ENCODE measurements around the gene KIF11. TPM values are rescaled to one million over a fixed set of nuclear protein-coding genes. Genes with fewer than 3 reads are reported as not detected.
A peak's percentile ranks its signal among the peaks of the same experiment; 100 is the strongest.

KIF11 gene
- total RNA-seq, 1 donor from 2014 or later: 2.5 TPM

DNA sequence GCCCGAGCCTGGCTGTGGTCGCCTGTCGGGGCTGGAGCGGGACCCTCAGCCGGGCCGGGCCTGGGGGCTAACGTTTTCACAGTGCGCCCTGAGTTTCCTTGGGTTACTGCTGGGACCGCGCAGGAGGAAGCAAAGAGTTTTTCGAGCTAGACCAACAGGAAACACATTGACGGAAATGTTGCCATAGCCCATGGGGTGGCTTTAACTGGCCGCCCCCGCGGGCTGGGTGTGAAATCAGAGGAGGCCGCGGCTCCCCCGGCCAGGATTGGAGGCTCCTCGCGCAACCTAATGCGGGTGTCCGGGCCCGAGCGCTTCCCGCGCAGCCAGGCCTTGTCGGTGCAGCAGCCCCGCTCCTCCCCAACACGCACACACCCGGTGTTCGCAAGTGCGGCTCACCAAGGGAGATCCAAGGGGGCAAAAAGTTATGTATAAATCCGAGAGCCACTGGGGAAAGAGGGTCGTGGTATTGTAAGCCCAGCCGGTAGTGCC is 98.7 kb downstream of the KIF11 start:
- peaks cover 51% of the 10 kb centered on the region for H3K4me1 Mint-ChIP-seq
- intact Hi-C loops (cut with micrococcal nuclease): loop anchor here (1.0 kb wide), 1 partner anchor 8 kb away; no protein-coding TSS in a partner anchor
- ATAC-seq (ENCODE audit: low read depth) (peak; percentile 7), DNase-seq (peak; percentile 62)
- no peaks in the 10 kb centered on the region for H3K9me3 Mint-ChIP-seq
- peak overlapping the region; percentile 83 for H3K4me3 Mint-ChIP-seq
- TF ChIP-seq, protein P1, sequence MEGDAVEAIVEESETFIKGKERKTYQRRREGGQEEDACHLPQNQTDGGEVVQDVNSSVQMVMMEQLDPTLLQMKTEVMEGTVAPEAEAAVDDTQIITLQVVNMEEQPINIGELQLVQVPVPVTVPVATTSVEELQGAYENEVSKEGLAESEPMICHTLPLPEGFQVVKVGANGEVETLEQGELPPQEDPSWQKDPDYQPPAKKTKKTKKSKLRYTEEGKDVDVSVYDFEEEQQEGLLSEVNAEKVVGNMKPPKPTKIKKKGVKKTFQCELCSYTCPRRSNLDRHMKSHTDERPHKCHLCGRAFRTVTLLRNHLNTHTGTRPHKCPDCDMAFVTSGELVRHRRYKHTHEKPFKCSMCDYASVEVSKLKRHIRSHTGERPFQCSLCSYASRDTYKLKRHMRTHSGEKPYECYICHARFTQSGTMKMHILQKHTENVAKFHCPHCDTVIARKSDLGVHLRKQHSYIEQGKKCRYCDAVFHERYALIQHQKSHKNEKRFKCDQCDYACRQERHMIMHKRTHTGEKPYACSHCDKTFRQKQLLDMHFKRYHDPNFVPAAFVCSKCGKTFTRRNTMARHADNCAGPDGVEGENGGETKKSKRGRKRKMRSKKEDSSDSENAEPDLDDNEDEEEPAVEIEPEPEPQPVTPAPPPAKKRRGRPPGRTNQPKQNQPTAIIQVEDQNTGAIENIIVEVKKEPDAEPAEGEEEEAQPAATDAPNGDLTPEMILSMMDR (IDR thresholded peaks at IDR 0.05): no peak
- H3K27ac Mint-ChIP-seq: peak overlapping the region; percentile 92
- CTCF ChIA-PET: interaction anchor here (1.1 to 5.8 kb wide), 9 partner anchors 9 to 189 kb away, joined by 3 to 33 read pairs (median 4); partner anchors contain the start of gene EXOC6
- H3K27me3 Mint-ChIP-seq: no peaks in the 10 kb centered on the region
- H3K36me3 Mint-ChIP-seq (ENCODE audit: low read depth): peaks cover 47% of the 10 kb centered on the region
- POLR2A ChIA-PET: interaction anchor here (0.8 to 7.5 kb wide), 23 partner anchors 9 to 161 kb away, joined by 3 to 154 read pairs (median 12); partner anchors contain the start of genes EXOC6, IDE and KIF11

DNA sequence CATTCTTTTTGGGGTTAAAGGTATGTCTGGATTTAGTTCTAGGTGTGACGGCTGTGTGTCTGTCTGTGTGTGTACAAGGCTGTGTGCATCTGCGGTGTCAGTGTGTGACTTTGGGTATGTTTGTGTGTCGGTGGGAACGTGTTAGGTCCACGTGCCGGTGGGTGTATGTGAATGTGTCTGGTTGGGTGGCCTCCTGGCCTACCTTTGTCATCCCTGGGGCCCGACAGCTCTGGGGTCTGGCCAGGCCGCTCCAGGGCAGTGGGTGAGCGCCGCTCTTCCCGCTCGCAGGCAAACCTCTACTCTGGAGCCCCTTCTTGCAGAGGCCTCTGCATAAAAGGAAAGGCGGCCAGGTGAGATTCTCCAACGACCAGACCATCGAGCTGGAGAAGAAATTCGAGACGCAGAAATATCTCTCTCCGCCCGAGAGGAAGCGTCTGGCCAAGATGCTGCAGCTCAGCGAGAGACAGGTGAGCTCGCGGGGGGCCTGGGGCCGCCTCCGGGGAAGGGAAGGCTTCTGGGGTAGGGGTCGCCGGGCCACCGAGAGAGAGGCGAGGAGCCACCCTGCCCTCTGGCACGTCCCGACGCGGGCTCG is 99.2 kb downstream of the KIF11 start:
- intact Hi-C loops (cut with micrococcal nuclease): no loop called here

DNA sequence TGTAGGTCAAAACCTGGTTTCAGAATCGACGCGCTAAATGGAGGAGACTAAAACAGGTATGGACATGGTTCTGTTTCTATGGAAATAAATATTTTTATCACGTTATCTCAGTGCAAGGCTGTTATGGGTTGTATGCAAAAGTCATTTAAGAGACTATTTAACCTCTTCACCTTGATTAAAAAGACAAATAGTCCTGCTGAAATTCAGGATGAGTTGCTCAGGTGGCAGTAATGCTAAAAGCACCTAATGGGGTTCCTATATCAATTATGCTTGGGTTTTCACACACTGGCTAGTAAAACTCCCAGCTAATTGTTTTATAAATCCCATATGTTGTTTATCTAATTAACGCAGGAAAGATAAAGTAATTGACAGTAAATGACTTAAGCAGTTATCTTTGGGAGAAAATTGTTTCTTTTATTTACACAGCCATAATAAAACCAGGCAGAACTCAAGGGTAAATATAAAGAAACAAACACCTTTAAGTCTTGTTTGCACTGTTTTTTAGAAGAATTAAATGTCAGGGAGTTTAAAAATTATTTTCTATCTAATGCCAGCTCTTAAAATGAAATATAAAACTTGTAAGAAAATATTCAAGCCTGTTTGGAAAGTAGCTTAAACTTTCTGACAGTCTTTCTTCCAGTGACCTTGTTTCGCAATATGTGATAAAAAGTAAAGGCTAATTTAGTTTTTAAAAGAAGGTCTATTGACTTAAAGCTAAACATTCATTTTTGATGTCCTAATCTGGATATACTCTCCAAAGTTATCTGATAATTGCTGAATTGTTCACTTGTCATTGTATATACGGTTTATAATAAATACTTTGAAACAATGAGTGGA is 100.0 kb downstream of the KIF11 start:
- TF ChIP-seq, protein P1 (IDR thresholded peaks at IDR 0.05): no peak
- H3K4me1 Mint-ChIP-seq: peaks cover 59% of the 10 kb centered on the region
- POLR2A ChIA-PET: interaction anchor here (1.1 to 7.5 kb wide), 11 partner anchors 8 to 155 kb away, joined by 3 to 154 read pairs (median 58); partner anchors contain the start of genes EXOC6 and KIF11
- no peaks in the 10 kb centered on the region for H3K9me3 Mint-ChIP-seq
- ATAC-seq (ENCODE audit: low read depth) (no peak), DNase-seq (no peak)
- peak overlapping the region; percentile 83 for H3K4me3 Mint-ChIP-seq
- peak overlapping the region; percentile 92 for H3K27ac Mint-ChIP-seq
- CTCF ChIA-PET: interaction anchor here (1.5 to 5.8 kb wide), 3 partner anchors 7 to 150 kb away, joined by 3 to 33 read pairs (median 4); no protein-coding TSS in a partner anchor
- H3K27me3 Mint-ChIP-seq: no peaks in the 10 kb centered on the region
- peaks cover 51% of the 10 kb centered on the region for H3K36me3 Mint-ChIP-seq (ENCODE audit: low read depth)
- intact Hi-C loops (cut with micrococcal nuclease): no loop called here

More for the DNA sequence above, 99.2 kb downstream of the KIF11 start:
- Mint-ChIP-seq H3K36me3 (ENCODE audit: low read depth) (peaks cover 51% of the 10 kb centered on the region), H3K4me1 (peaks cover 56% of the 10 kb centered on the region), H3K27me3 (no peaks in the 10 kb centered on the region), H3K4me3 (peak overlapping the region; percentile 83), H3K27ac (peak overlapping the region; percentile 92), H3K9me3 (no peaks in the 10 kb centered on the region)
- peak; percentile 41 for DNase-seq
- no peak for ATAC-seq (ENCODE audit: low read depth)
- CTCF ChIA-PET: interaction anchor here (1.5 to 5.8 kb wide), 5 partner anchors 8 to 156 kb away, joined by 3 to 33 read pairs (median 4); partner anchors contain the start of gene EXOC6
- POLR2A ChIA-PET: interaction anchor here (1.1 to 7.5 kb wide), 16 partner anchors 9 to 160 kb away, joined by 3 to 154 read pairs (median 17); partner anchors contain the start of genes EXOC6 and KIF11
- TF ChIP-seq, protein P1 (IDR thresholded peaks at IDR 0.05): no peak

DNA sequence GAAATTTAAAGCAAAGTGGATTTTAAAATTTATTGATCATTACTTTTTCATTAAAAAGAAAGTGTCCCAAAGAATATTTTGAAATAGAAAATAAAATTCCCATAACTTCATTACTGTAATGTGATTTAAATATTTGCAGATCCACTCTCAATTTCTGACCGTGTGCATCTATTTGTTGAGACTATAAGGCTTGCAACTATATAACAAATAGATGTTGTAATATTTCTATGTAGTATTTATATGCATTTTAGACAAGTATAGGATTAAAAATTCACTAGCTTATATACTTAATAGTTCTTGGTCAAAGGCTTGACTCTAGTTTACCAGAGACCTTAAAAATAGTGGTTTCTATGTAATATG is 100.6 kb downstream of the KIF11 start:
- DNase-seq (no peak), ATAC-seq (ENCODE audit: low read depth) (no peak)
- H3K27ac Mint-ChIP-seq: peak overlapping the region; percentile 92
- ChIA-PET CTCF (interaction anchor here (1.8 to 5.8 kb wide), 2 partner anchors 64 to 150 kb away, joined by 4 to 33 read pairs; no protein-coding TSS in a partner anchor), POLR2A (interaction anchor here (4.6 to 7.5 kb wide), 4 partner anchors 19 to 154 kb away, joined by 58 to 154 read pairs (median 122); partner anchors contain the start of gene EXOC6)
- H3K9me3 Mint-ChIP-seq: no peaks in the 10 kb centered on the region
- TF ChIP-seq, protein P1 (IDR thresholded peaks at IDR 0.05): no peak
- H3K4me3 Mint-ChIP-seq: no peak overlapping the region
- peaks cover 51% of the 10 kb centered on the region for H3K36me3 Mint-ChIP-seq (ENCODE audit: low read depth)
- intact Hi-C loops (cut with micrococcal nuclease): no loop called here
- H3K4me1 Mint-ChIP-seq: peaks cover 63% of the 10 kb centered on the region
- H3K27me3 Mint-ChIP-seq: no peaks in the 10 kb centered on the region
